ENCODE measurements around the gene EPG5.
"Not testable (repeated sequence)": the region's sequence is repeated elsewhere in the genome, so short reads cannot be mapped to it uniquely, and the experiment has no call there.

The EPG5 gene

GRCh38 chr18:45817543-45817942 is 149.6 kb downstream of the EPG5 start:
- DNase-seq (ENCODE audit: low read depth in 3 of 3, low spot score in 1 of 3) = no peak

GRCh38 chr18:45814733-45815132 is 152.4 kb downstream of the EPG5 start:
- DNase-seq (ENCODE audit: low read depth in 3 of 3, low spot score in 1 of 3) = not testable (repeated sequence)

GRCh38 chr18:45807144-45807543 is 160.0 kb downstream of the EPG5 start:
- DNase-seq (ENCODE audit: low read depth in 3 of 3, low spot score in 1 of 3) = not testable (repeated sequence)

GRCh38 chr18:45806226-45806625 is 160.9 kb downstream of the EPG5 start:
- no peak for DNase-seq (ENCODE audit: low read depth in 3 of 3, low spot score in 1 of 3)

GRCh38 chr18:45805551-45805950 is 161.6 kb downstream of the EPG5 start:
- no peak for DNase-seq (ENCODE audit: low read depth in 3 of 3, low spot score in 1 of 3)

- no peak for DNase-seq (ENCODE audit: low read depth in 3 of 3, low spot score in 1 of 3)
These were observed 164.2 kb downstream of the EPG5 start for GRCh38 chr18:45802814-45803492.

GRCh38 chr18:45801416-45802004 is 165.6 kb downstream of the EPG5 start:
- no peak for DNase-seq (ENCODE audit: low read depth in 3 of 3, low spot score in 1 of 3)

All from stimulated activated CD4-positive, alpha-beta T cell treated with anti-CD3 and anti-CD28 coated beads, TNF-alpha, amount 100 ng/mL, for 1 hour (primary cell).